Kidney (tissue), 14 donors: Measurements from ENCODE around the gene NPHP4. TPM values are rescaled to one million over a fixed set of nuclear protein-coding genes. Genes with fewer than 3 reads are reported as not detected.

Experiments
- DNase-seq, 5 donors: peaks; one replicate each; pipeline ENCODE4 v3.0.0-alpha.2; 2013 to 2020
- FAIRE-seq: peaks from 2 replicates; lab custom pipeline; 2012; peaks lifted over from hg19 to GRCh38; lab: Jason Lieb, UNC
- H3K27ac ChIP-seq, 2 donors: one replicate each; pipeline ENCODE4 v1.7.0; 2013; ENCODE audit warnings: low read depth in 2 of 2, low read length in 2 of 2, inconsistent platforms in 1 of 2
- H3K27me3 ChIP-seq: one replicate; pipeline ENCODE4 v1.7.1; 2013; ENCODE audit warnings: low read length, inconsistent platforms; ENCODE audit not compliant: control insufficient read depth, insufficient read depth
- H3K36me3 ChIP-seq, 3 donors: one replicate each; pipeline versions ENCODE4 v1.7.0 to v1.7.1; 2013; ENCODE audit warnings: low read length in 3 of 3, control low read depth in 1 of 3, inconsistent platforms in 1 of 3; ENCODE audit not compliant: insufficient read depth in 3 of 3, control insufficient read depth in 2 of 3
- H3K4me1 ChIP-seq, 3 donors: one replicate each; pipeline versions ENCODE4 v1.7.0 to v1.7.1; 2013; ENCODE audit warnings: low read length in 3 of 3, inconsistent platforms in 1 of 3, low read depth in 1 of 3; ENCODE audit not compliant: control insufficient read depth in 2 of 3, insufficient read depth in 2 of 3
- H3K4me3 ChIP-seq, 3 donors: one replicate each; pipeline versions ENCODE4 v1.7.0 to v1.8.1; 2013; ENCODE audit warnings: low read length in 3 of 3, control low read depth in 1 of 3, inconsistent platforms in 1 of 3
- H3K9ac ChIP-seq, 3 donors: one replicate each; pipeline versions ENCODE4 v1.7.0 to v1.7.1; 2013; ENCODE audit warnings: low read length in 3 of 3, control low read depth in 1 of 3, inconsistent platforms in 1 of 3
- H3K9me3 ChIP-seq, 3 donors: one replicate each; pipeline versions ENCODE4 v1.7.0 to v1.7.1; 2013; ENCODE audit warnings: low read length in 3 of 3, control low read depth in 1 of 3, inconsistent platforms in 1 of 3; ENCODE audit not compliant: control insufficient read depth in 2 of 3, insufficient read depth in 1 of 3
- CTCF ChIP-seq: IDR thresholded peaks from 3 replicates; pipeline ENCODE4 v1.5.1; 2012; ENCODE audit warnings: mild to moderate bottlenecking, moderate library complexity, borderline replicate concordance; ENCODE audit not compliant: insufficient read depth; ENCODE audit errors: extremely low read depth
- intact Hi-C: fragments of 100-400 bp; cut with DNase I; formaldehyde crosslinking; loops from one replicate; pipeline ENCODE4 v1.11.1; 2022
- polyA plus RNA-seq: library from polyadenylated mRNA; stranded (reverse); fragments of 350-450 nt; fragmentation: Illumina TruSeq; extraction: RNeasy Lipid Tissue Mini Kit (QIAGEN cat#74804); gene quantifications from one replicate; pipeline ENCODE4 v1.2.3, GENCODE V29; 2014; ENCODE audit warnings: low read depth, low replicate concordance; ENCODE audit not compliant: insufficient read depth
- total RNA-seq: library from RNA; stranded (reverse); fragmentation: NEBNext Ultra II Directional; extraction: Animal tissue kit (Norgen Biotek cat#: 25700); gene quantifications from one replicate; pipeline ENCODE4 v1.2.1, GENCODE V29; 2021
- donor health status: control.
- donor health status: control.
- donor health status: control.
- donor health status: control.
- donor health status: control.
- donor health status: DM: yes; HTN: yes; CAD: no.
- donor health status: Normal renal cell carcinoma (clear cell type).

Gene NPHP4
- total and polyA plus RNA-seq, 2 donors from 2014 or later = 2.9 to 16.1 TPM

GRCh38 chr1:5989731-5990271, 2.4 kb downstream of the NPHP4 start:
- Histone ChIP-seq H3K27ac (no peak overlapping the region), H3K9me3 (no peaks in the 10 kb centered on the region), H3K36me3 (peaks cover 0 to 5% (median 0%) of the 10 kb centered on the region in 3 donors), H3K9ac (no peak overlapping the region), H3K4me1 (peaks cover 0 to 13% (median 0%) of the 10 kb centered on the region in 3 donors), H3K4me3 (no peak overlapping the region), H3K27me3 (no peaks in the 10 kb centered on the region)
- peak in 2 of 5 donors; percentile 45 to 62 for DNase-seq
- no peak for FAIRE-seq
- intact Hi-C loops = no loop called here
- TF ChIP-seq CTCF = no peak

- no peak for TF ChIP-seq CTCF
- no peak overlapping the region for H3K27ac ChIP-seq
- no peak overlapping the region for H3K4me3 ChIP-seq
- no peaks in the 10 kb centered on the region for H3K27me3 ChIP-seq
- H3K4me1 ChIP-seq = peaks cover 0 to 13% (median 0%) of the 10 kb centered on the region in 3 donors
- no peak for FAIRE-seq
- no peak overlapping the region for H3K9ac ChIP-seq
- intact Hi-C loops = no loop called here
- peaks cover 0 to 6% (median 0%) of the 10 kb centered on the region in 3 donors for H3K36me3 ChIP-seq
- no peak for DNase-seq
- no peaks in the 10 kb centered on the region for H3K9me3 ChIP-seq
These were observed 3.0 kb downstream of the NPHP4 start for GRCh38 chr1:5989286-5989605.

GRCh38 chr1:5988596-5989285, 3.5 kb downstream of the NPHP4 start:
- FAIRE-seq = no peak
- intact Hi-C loops = no loop called here
- H3K27me3 ChIP-seq = no peaks in the 10 kb centered on the region
- H3K9ac ChIP-seq = no peak overlapping the region
- H3K4me1 ChIP-seq = peaks cover 0 to 13% (median 0%) of the 10 kb centered on the region in 3 donors
- peaks cover 0 to 6% (median 0%) of the 10 kb centered on the region in 3 donors for H3K36me3 ChIP-seq
- no peak overlapping the region for H3K4me3 ChIP-seq
- no peak for TF ChIP-seq CTCF
- no peaks in the 10 kb centered on the region for H3K9me3 ChIP-seq
- peak in 2 of 5 donors; percentile 20 to 64 for DNase-seq
- no peak overlapping the region for H3K27ac ChIP-seq
